Neural cell (in vitro differentiated cells): ENCODE measurements around the gene ZFYVE1. TPM values are rescaled to one million over a fixed set of nuclear protein-coding genes. Genes with fewer than 3 reads are reported as not detected.

Experiments
- H2AFZ ChIP-seq: fragments of 200-600, 300-800 bp; sonication (generic), shearing (Covaris generic); 2 replicates; pipeline ENCODE4 v1.6.0; 2014; ENCODE audit warnings: low read depth, mild to moderate bottlenecking, antibody characterized with exemption, low read length, moderate library complexity
- H3F3A ChIP-seq: fragments of 200-600 bp; shearing (Covaris generic); 2 replicates; pipeline ENCODE4 v1.6.1; 2016; ENCODE audit warnings: mild to moderate bottlenecking, moderate library complexity, mixed read lengths, antibody characterized with exemption, low read length; ENCODE audit not compliant: insufficient read depth, poor library complexity, severe bottlenecking
- H3K27ac ChIP-seq: fragments of 200-600, 300-800 bp; sonication (generic), shearing (Covaris generic); 2 replicates; pipeline ENCODE4 v1.5.1; 2014; ENCODE audit warnings: mild to moderate bottlenecking, low read length, moderate library complexity
- H3K27me3 ChIP-seq: fragments of 300-800, 200-600 bp; sonication (generic), shearing (Covaris generic); 2 replicates; pipeline ENCODE4 v1.6.0; 2014; ENCODE audit warnings: mild to moderate bottlenecking, low read depth, low read length, moderate library complexity; ENCODE audit not compliant: insufficient read depth
- H3K36me3 ChIP-seq: fragments of 300-800, 200-600 bp; sonication (generic), shearing (Covaris generic); 2 replicates; pipeline ENCODE4 v1.5.1; 2014; ENCODE audit warnings: mild to moderate bottlenecking, antibody characterized with exemption, low read length, moderate library complexity; ENCODE audit not compliant: insufficient read depth
- H3K4me2 ChIP-seq: fragments of 300-800, 200-600 bp; sonication (generic), shearing (Covaris generic); 2 replicates; pipeline ENCODE4 v1.6.0; 2014; ENCODE audit warnings: mild to moderate bottlenecking, low read length
- H3K4me3 ChIP-seq: fragments of 300-800, 200-600 bp; sonication (generic), shearing (Covaris generic); 2 replicates; pipeline ENCODE4 v1.5.1; 2014; ENCODE audit warnings: mild to moderate bottlenecking, low read length, moderate library complexity
- H3K79me2 ChIP-seq: fragments of 200-600 bp; shearing (Covaris generic); replicated peaks from 2 replicates; pipeline ENCODE4 v1.6.0; 2014; ENCODE audit warnings: mild to moderate bottlenecking, low read length, moderate library complexity; ENCODE audit not compliant: insufficient read depth
- H3K9ac ChIP-seq: fragments of 300-800, 200-600 bp; sonication (generic), shearing (Covaris generic); 2 replicates; pipeline ENCODE4 v1.6.1; 2016; ENCODE audit warnings: mild to moderate bottlenecking, low read length, mixed read lengths
- H3K9me2 ChIP-seq: fragments of 200-600 bp; shearing (Covaris generic); 2 replicates; pipeline ENCODE4 v1.6.1; 2016; ENCODE audit warnings: mild to moderate bottlenecking, low read length, mixed read lengths; ENCODE audit not compliant: insufficient read depth
- H3K9me3 ChIP-seq: fragments of 200-600, 300-800 bp; sonication (generic), shearing (Covaris generic); 2 replicates; pipeline ENCODE4 v1.6.1; 2016; ENCODE audit warnings: mild to moderate bottlenecking, mixed run types, low read length, moderate library complexity, mixed read lengths
- H4K20me1 ChIP-seq: fragments of 200-600 bp; shearing (Covaris generic); 2 replicates; pipeline ENCODE4 v1.6.1; 2016; ENCODE audit warnings: mild to moderate bottlenecking, mixed run types; ENCODE audit not compliant: insufficient read depth
- EP300 ChIP-seq: fragments of 450-650 bp; conservative IDR thresholded peaks from 2 replicates; pipeline ENCODE4 v1.6.1; 2014; ENCODE audit warnings: antibody characterized with exemption, mild to moderate bottlenecking, moderate library complexity; ENCODE audit not compliant: poor library complexity, severe bottlenecking
- EZH2 ChIP-seq: fragments of 200-600, 300-800 bp; shearing (Covaris generic), sonication (generic); IDR thresholded peaks from 2 replicates; pipeline ENCODE4 v1.6.1; 2014; ENCODE audit warnings: antibody characterized with exemption, low read length, borderline replicate concordance, mild to moderate bottlenecking; ENCODE audit not compliant: insufficient read depth, poor library complexity, severe bottlenecking
- MXI1 ChIP-seq: fragments of 450-650 bp; conservative IDR thresholded peaks from 2 replicates; pipeline ENCODE4 v1.6.1; 2014; ENCODE audit warnings: antibody characterized with exemption, mild to moderate bottlenecking; ENCODE audit not compliant: poor library complexity, severe bottlenecking
- POLR2AphosphoS5 ChIP-seq: IDR thresholded peaks from 2 replicates; pipeline ENCODE4 v1.6.1; 2012
- RAD21 ChIP-seq: fragments of 450-650 bp; conservative IDR thresholded peaks from 2 replicates; pipeline ENCODE4 v1.6.1; 2014; ENCODE audit warnings: antibody characterized with exemption, mild to moderate bottlenecking, moderate library complexity
- SMC3 ChIP-seq: fragments of 450-650 bp; conservative IDR thresholded peaks from 2 replicates; pipeline ENCODE4 v1.6.1; 2014; ENCODE audit warnings: antibody characterized with exemption, mild to moderate bottlenecking, moderate library complexity; ENCODE audit not compliant: poor library complexity
- TAF1 ChIP-seq: IDR thresholded peaks from 2 replicates; pipeline ENCODE4 v1.6.1; 2012; ENCODE audit warnings: low read depth
- polyA plus RNA-seq: library from polyadenylated mRNA; depleted of rRNA; stranded (reverse); fragments of >200 nt; gene quantifications from 2 replicates; pipeline ENCODE4 v1.2.3, GENCODE V29; 2014
- TF ChIP-seq, protein P1 (sequence below): IDR thresholded peaks from 2 replicates; pipeline ENCODE4 v1.6.1; 2012; ENCODE audit warnings: borderline replicate concordance
- TF ChIP-seq, protein P2 (sequence below): fragments of 450-650 bp; IDR thresholded peaks from 2 replicates; pipeline ENCODE4 v1.5.1; 2014; ENCODE audit warnings: antibody characterized with exemption, mild to moderate bottlenecking, moderate library complexity; ENCODE audit not compliant: poor library complexity, severe bottlenecking

ZFYVE1 gene
- polyA plus RNA-seq, 1 donor from 2014 or later = 13.1 TPM

DNA sequence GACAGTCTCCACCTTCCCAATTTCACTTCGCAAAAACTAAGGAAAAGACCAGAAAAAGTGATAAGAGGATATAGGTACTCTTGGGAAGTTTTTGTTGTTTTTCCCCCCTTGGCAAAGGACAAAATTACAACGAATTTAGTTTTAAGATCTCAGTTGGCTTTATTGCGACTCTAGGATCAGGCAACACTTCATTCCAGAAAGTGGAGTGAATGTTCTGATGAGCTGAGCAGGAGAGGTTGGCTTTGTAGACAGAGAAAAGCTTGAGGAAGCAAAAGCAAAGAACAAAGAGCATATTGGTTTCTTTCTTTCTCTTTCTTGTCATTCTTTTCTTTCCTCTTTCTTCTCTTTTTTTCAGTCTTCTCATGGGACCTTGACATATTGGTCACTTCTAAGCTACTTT lies 640 bp upstream of the ZFYVE1 start:
- Histone ChIP-seq H3K36me3 (no peaks in the 10 kb centered on the region), H3K4me3 (peak overlapping the region; percentile 82)

DNA sequence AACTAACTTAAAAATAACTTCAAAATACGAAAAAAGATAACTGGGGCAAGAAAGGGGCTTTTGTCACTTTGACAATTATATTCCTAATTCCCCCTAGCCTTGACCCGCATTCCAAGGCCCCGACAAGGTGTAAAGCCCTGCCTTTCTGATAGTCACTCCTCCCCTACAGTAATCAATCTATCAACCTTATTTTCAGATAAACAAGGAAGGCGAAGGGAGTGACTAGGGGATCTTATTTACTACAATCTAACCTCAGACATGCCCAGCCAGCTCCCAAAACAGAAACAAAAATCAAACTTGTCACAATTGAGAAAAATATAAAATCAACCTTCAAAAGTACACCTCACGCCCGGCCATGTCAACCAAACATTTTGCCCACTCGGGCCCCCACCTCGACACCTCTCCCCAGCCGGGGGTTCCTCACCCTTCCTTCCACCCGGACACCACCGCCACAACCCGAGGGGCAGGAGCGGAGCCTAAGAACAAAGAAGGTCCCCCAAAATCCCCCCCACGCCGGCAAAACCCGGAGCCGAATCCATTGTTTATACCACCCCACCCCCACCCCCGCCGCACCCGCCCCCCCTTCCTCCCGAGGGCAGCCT lies 562 bp downstream of the ZFYVE1 start:
- no peaks in the 10 kb centered on the region for H3F3A ChIP-seq
- H3K4me2 ChIP-seq = peak overlapping the region; percentile 93
- no peaks in the 10 kb centered on the region for H3K9me2 ChIP-seq
- H3K36me3 ChIP-seq = no peaks in the 10 kb centered on the region
- H4K20me1 ChIP-seq = no peaks in the 10 kb centered on the region
- TF ChIP-seq RAD21 (no peak), MXI1 (no peak)
- TF ChIP-seq, protein P1, sequence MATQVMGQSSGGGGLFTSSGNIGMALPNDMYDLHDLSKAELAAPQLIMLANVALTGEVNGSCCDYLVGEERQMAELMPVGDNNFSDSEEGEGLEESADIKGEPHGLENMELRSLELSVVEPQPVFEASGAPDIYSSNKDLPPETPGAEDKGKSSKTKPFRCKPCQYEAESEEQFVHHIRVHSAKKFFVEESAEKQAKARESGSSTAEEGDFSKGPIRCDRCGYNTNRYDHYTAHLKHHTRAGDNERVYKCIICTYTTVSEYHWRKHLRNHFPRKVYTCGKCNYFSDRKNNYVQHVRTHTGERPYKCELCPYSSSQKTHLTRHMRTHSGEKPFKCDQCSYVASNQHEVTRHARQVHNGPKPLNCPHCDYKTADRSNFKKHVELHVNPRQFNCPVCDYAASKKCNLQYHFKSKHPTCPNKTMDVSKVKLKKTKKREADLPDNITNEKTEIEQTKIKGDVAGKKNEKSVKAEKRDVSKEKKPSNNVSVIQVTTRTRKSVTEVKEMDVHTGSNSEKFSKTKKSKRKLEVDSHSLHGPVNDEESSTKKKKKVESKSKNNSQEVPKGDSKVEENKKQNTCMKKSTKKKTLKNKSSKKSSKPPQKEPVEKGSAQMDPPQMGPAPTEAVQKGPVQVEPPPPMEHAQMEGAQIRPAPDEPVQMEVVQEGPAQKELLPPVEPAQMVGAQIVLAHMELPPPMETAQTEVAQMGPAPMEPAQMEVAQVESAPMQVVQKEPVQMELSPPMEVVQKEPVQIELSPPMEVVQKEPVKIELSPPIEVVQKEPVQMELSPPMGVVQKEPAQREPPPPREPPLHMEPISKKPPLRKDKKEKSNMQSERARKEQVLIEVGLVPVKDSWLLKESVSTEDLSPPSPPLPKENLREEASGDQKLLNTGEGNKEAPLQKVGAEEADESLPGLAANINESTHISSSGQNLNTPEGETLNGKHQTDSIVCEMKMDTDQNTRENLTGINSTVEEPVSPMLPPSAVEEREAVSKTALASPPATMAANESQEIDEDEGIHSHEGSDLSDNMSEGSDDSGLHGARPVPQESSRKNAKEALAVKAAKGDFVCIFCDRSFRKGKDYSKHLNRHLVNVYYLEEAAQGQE = peak; percentile 4
- peak overlapping the region; percentile 40 for H2AFZ ChIP-seq
- H3K79me2 ChIP-seq = peaks cover 44% of the 10 kb centered on the region
- H3K9me3 ChIP-seq = no peaks in the 10 kb centered on the region
- peak overlapping the region; percentile 67 for H3K27ac ChIP-seq
- H3K27me3 ChIP-seq = no peaks in the 10 kb centered on the region
- peak overlapping the region; percentile 74 for H3K9ac ChIP-seq
- peak overlapping the region; percentile 82 for H3K4me3 ChIP-seq

More for the DNA sequence above, 640 bp upstream of the ZFYVE1 start:
- H3K4me2 ChIP-seq = no peak overlapping the region
- TF ChIP-seq SMC3 (no peak), TAF1 (no peak), RAD21 (no peak), POLR2AphosphoS5 (no peak), EP300 (no peak), EZH2 (no peak), MXI1 (no peak)
- TF ChIP-seq, protein P2, sequence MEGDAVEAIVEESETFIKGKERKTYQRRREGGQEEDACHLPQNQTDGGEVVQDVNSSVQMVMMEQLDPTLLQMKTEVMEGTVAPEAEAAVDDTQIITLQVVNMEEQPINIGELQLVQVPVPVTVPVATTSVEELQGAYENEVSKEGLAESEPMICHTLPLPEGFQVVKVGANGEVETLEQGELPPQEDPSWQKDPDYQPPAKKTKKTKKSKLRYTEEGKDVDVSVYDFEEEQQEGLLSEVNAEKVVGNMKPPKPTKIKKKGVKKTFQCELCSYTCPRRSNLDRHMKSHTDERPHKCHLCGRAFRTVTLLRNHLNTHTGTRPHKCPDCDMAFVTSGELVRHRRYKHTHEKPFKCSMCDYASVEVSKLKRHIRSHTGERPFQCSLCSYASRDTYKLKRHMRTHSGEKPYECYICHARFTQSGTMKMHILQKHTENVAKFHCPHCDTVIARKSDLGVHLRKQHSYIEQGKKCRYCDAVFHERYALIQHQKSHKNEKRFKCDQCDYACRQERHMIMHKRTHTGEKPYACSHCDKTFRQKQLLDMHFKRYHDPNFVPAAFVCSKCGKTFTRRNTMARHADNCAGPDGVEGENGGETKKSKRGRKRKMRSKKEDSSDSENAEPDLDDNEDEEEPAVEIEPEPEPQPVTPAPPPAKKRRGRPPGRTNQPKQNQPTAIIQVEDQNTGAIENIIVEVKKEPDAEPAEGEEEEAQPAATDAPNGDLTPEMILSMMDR = no peak
- TF ChIP-seq, protein P1 = no peak
- H3K27me3 ChIP-seq = no peaks in the 10 kb centered on the region
- no peaks in the 10 kb centered on the region for H3F3A ChIP-seq
- peaks cover 32% of the 10 kb centered on the region for H3K79me2 ChIP-seq
- no peaks in the 10 kb centered on the region for H4K20me1 ChIP-seq
- H3K9ac ChIP-seq = no peak overlapping the region
- no peaks in the 10 kb centered on the region for H3K9me3 ChIP-seq
- no peak overlapping the region for H2AFZ ChIP-seq
- H3K27ac ChIP-seq = no peak overlapping the region
- no peaks in the 10 kb centered on the region for H3K9me2 ChIP-seq
